Hepatocyte (in vitro differentiated cells): Measurements from ENCODE around the gene NT5DC1. TPM values are rescaled to one million over a fixed set of nuclear protein-coding genes. Genes with fewer than 3 reads are reported as not detected.
A peak's percentile ranks its signal among the peaks of the same experiment; 100 is the strongest.

Experiments
- DNase-seq: peaks from one replicate; pipeline ENCODE4 v3.0.0-alpha.2; 2016; ENCODE audit warnings: low spot score
- H2AFZ ChIP-seq: fragments of 200-600 bp; sonication (generic); 2 replicates; pipeline ENCODE4 v1.6.0; 2016; ENCODE audit warnings: antibody characterized with exemption, mild to moderate bottlenecking
- H3K27ac ChIP-seq: fragments of 200-600 bp; sonication (generic); 2 replicates; pipeline ENCODE4 v1.5.1; 2016; ENCODE audit warnings: mild to moderate bottlenecking
- H3K27me3 ChIP-seq: fragments of 200-600 bp; sonication (generic); 2 replicates; pipeline ENCODE4 v1.6.1; 2016
- H3K36me3 ChIP-seq: fragments of 200-600 bp; sonication (generic); replicated peaks from 2 replicates; pipeline ENCODE4 v1.5.1; 2016; ENCODE audit warnings: low read depth; ENCODE audit not compliant: insufficient read depth
- H3K4me1 ChIP-seq: fragments of 200-600 bp; sonication (generic); 2 replicates; pipeline ENCODE4 v1.5.1; 2016; ENCODE audit warnings: mild to moderate bottlenecking, moderate library complexity; ENCODE audit not compliant: insufficient read depth
- H3K4me2 ChIP-seq: fragments of 200-600 bp; sonication (generic); 2 replicates; pipeline ENCODE4 v1.6.0; 2016
- H3K4me3 ChIP-seq: fragments of 200-600 bp; sonication (generic); 2 replicates; pipeline ENCODE4 v1.5.1; 2016; ENCODE audit warnings: mild to moderate bottlenecking
- H3K79me2 ChIP-seq: fragments of 200-600 bp; sonication (generic); 2 replicates; pipeline ENCODE4 v1.6.0; 2017; ENCODE audit warnings: mild to moderate bottlenecking
- H3K9me2 ChIP-seq: fragments of 200-600 bp; sonication (generic); replicated peaks from 2 replicates; pipeline ENCODE4 v1.6.0; 2017; ENCODE audit warnings: mild to moderate bottlenecking; ENCODE audit not compliant: insufficient read depth
- H3K9me3 ChIP-seq: fragments of 200-600 bp; sonication (generic); 2 replicates; pipeline ENCODE4 v1.5.1; 2016; ENCODE audit warnings: low read depth, mild to moderate bottlenecking
- H4K20me1 ChIP-seq: fragments of 200-600 bp; sonication (generic); 2 replicates; pipeline ENCODE4 v1.6.0; 2016; ENCODE audit warnings: mild to moderate bottlenecking; ENCODE audit not compliant: insufficient read depth, poor library complexity, severe bottlenecking
- CTCF ChIP-seq: fragments of 200-600 bp; sonication (generic); IDR thresholded peaks from 2 replicates; pipeline ENCODE4 v1.5.1; 2016; ENCODE audit warnings: antibody characterized with exemption, mild to moderate bottlenecking; ENCODE audit not compliant: poor library complexity
- EZH2 ChIP-seq: fragments of 200-600 bp; sonication (generic); IDR thresholded peaks from 2 replicates; pipeline ENCODE4 v1.6.1; 2016; ENCODE audit warnings: antibody characterized with exemption, mild to moderate bottlenecking, borderline replicate concordance
- EZH2phosphoT487 ChIP-seq: fragments of 200-600 bp; sonication (generic); IDR thresholded peaks from one replicate; pipeline ENCODE4 v1.6.1; 2018; ENCODE audit warnings: antibody characterized with exemption, mild to moderate bottlenecking, low read depth, moderate library complexity; ENCODE audit not compliant: unreplicated experiment, severe bottlenecking
- WGBS: methylation state at CpG from one replicate; pipeline ENCODE4 v1.1.6; 2016; ENCODE audit warnings: low lambda C conversion rate; ENCODE audit errors: missing lambda C conversion rate; 5-methylcytosine and 5-hydroxymethylcytosine counted together
- polyA plus RNA-seq: library from polyadenylated mRNA; unstranded; fragments of >200 nt; fragmentation: Nextera tagmentation; extraction: Ambion mirVana; gene quantifications from 2 replicates; pipeline ENCODE4 v1.2.1, GENCODE V29; 2016
- total RNA-seq: library from RNA; depleted of rRNA; stranded (reverse); fragments of >200 nt; gene quantifications from 2 replicates; pipeline ENCODE4 v1.2.3, GENCODE V29; 2014

NT5DC1 gene
- total and polyA plus RNA-seq, 2 experiments from 2014 or later, result 11.4 to 27.8 TPM

DNA sequence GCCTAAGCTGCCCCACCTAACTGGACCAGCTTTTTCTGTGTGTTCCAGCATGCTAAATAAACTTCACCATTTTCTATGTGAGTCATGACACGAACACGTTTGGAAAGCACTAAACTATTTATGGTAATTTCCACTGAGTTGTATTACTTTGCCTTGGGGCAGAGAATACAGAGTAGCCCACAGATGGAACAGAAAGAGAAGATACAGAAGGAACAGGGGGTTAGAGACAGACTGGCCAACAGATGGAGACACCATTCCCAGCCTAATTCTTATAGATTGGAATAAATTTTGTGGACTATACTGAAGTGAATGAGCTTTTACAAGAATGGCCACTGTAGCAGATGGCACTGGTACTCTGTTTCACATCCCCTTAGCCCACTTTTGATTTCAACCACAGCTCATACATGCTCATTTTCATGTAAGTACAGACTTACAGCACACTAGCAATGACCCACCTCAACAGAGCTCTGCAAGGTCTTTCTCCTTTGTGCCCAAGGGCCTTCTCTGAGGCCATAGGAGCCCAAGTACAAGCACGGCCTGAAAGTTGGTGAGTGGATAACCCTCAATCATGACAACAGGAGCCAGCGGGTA lies 13.1 kb upstream of the NT5DC1 start:
- DNase-seq, result peak; percentile 22
- Histone ChIP-seq H3K4me1 (peaks cover 3% of the 10 kb centered on the region), H2AFZ (no peak overlapping the region), H3K4me2 (no peak overlapping the region), H3K4me3 (no peak overlapping the region), H3K79me2 (no peaks in the 10 kb centered on the region), H3K27ac (no peak overlapping the region), H3K27me3 (no peaks in the 10 kb centered on the region), H3K9me2 (no peaks in the 10 kb centered on the region), H4K20me1 (no peaks in the 10 kb centered on the region), H3K36me3 (no peaks in the 10 kb centered on the region), H3K9me3 (no peaks in the 10 kb centered on the region)
- TF ChIP-seq CTCF (no peak), EZH2 (no peak), EZH2phosphoT487 (no peak)
- WGBS, result 57% methylated on average over 4 of the region's 4 CpGs

- no peak overlapping the region for H3K4me2 ChIP-seq
- no peaks in the 10 kb centered on the region for H4K20me1 ChIP-seq
- peaks cover 3% of the 10 kb centered on the region for H3K4me1 ChIP-seq
- H3K9me2 ChIP-seq, result no peaks in the 10 kb centered on the region
- H3K36me3 ChIP-seq, result no peaks in the 10 kb centered on the region
- TF ChIP-seq EZH2 (no peak), CTCF (no peak), EZH2phosphoT487 (no peak)
- no peak overlapping the region for H3K27ac ChIP-seq
- no peak for DNase-seq
- no peak overlapping the region for H3K4me3 ChIP-seq
- H2AFZ ChIP-seq, result no peak overlapping the region
- H3K79me2 ChIP-seq, result no peaks in the 10 kb centered on the region
- H3K9me3 ChIP-seq, result no peaks in the 10 kb centered on the region
- H3K27me3 ChIP-seq, result no peaks in the 10 kb centered on the region
Observed at GRCh38 chr6:116088946-116089345, 11.7 kb upstream of the NT5DC1 start.

DNA sequence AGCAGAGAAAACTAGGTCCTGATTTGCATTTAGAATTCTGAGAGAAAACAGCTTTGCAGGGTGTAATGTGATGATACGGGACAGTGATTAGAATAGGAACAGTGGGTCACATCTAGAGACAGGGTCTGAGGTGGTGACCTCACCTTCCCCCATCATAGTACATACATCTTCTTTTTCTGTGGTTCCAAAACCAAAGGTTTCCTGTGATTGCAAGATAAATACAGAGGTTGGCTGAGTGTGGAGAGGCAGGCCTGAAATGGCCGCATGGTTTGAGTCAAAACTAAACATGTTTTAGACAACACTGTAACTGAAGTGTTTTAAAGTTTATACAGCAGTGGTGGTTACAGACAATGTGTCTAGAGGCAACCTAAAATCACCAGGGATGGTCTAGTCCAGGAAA lies 10.4 kb upstream of the NT5DC1 start:
- no peaks in the 10 kb centered on the region for H3K9me3 ChIP-seq
- WGBS, result 95% methylated on average over 2 of the region's 2 CpGs

More for the DNA sequence above, 10.4 kb upstream of the NT5DC1 start:
- H3K4me3 ChIP-seq, result no peak overlapping the region
- no peaks in the 10 kb centered on the region for H3K27me3 ChIP-seq
- H3K27ac ChIP-seq, result no peak overlapping the region
- TF ChIP-seq CTCF (no peak), EZH2phosphoT487 (no peak), EZH2 (no peak)
- no peaks in the 10 kb centered on the region for H4K20me1 ChIP-seq
- no peak overlapping the region for H3K4me2 ChIP-seq
- no peak for DNase-seq
- H3K4me1 ChIP-seq, result peaks cover 3% of the 10 kb centered on the region
- H3K36me3 ChIP-seq, result no peaks in the 10 kb centered on the region
- H3K9me2 ChIP-seq, result no peaks in the 10 kb centered on the region
- no peaks in the 10 kb centered on the region for H3K79me2 ChIP-seq
- no peak overlapping the region for H2AFZ ChIP-seq
